GM19035 (cell line): ENCODE results near the gene ZNF580.

ENCODE experiments used
- ATAC-seq: cut with Tn5 transposase; IDR thresholded peaks from one replicate; pipeline ENCODE4 v1.9.1; 2021; ENCODE audit not compliant: unreplicated experiment

ZNF580 gene

DNA sequence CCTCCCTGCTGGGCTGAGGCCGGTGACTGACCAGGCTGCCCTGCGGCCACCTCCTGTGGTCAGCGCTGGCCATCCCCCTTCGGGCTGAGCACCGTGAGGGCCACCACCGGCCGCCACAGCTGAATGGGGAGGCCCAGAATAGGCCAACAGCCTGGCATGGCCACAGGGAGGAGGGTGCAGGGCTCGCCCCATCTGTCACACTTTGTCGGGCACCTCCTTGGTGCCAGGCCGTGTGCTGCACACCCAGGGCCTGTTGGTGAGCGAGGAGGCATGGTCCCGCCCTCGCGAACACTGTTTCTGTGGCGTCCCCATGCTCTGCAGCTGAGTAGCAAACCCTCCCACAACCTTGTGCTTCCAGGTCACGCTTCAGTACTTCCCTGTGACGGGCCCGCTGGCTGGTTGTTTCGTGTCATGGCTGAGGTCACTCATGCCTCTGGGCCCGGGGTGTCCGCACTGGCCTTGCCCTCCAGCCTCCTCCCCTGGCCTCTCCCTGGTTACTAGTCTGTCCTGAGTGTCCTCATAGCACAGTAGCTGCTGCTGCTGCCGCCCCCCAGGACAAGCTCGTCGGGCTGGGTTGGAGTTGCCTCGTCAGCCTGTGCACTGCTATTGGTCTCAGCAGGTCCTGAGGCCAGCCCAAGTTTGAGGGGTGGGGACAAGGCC, 49.4 kb downstream of the ZNF580 start:
- ATAC-seq, result no peak

DNA sequence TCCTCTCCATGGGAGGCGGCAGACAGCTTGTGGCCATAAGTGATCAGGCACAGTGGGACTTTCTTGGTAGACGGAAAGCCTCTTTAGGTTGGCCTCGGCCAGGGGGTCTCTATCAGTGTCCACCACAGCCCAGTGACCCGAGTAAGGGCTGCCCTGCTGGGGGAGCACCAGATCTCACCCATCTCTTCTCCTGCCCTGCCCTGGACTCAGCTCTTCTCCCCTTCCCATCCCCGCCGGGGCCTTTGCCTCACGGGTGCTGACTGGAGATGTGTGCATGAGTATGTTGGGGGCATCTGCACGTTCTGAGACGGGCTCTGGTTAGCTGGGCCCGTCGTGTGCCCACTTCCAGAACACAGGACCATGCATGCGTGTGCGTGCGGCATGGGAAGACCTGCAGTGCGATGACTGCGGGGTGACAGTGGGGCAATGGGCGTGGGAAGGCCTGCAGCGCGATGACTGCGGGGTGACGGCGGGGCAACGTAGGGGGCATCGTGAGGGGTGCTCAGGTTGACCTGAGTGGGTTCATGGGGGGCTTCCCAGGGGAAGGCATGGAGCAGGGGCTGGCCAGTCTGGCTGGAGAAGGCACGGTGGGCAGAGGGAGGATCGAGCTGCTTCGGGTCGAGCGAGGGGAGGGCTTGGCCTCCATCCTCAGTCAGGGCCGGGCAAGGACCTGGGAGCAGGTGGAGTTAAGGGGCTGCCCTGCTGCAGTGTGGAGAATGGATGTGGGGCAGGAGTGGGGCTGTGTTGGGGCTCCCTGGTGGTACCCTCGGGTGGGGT, 50.2 kb downstream of the ZNF580 start:
- no peak for ATAC-seq

- no peak for ATAC-seq
These were observed 51.0 kb downstream of the ZNF580 start for GRCh38 chr19:55691561-55692481.

DNA sequence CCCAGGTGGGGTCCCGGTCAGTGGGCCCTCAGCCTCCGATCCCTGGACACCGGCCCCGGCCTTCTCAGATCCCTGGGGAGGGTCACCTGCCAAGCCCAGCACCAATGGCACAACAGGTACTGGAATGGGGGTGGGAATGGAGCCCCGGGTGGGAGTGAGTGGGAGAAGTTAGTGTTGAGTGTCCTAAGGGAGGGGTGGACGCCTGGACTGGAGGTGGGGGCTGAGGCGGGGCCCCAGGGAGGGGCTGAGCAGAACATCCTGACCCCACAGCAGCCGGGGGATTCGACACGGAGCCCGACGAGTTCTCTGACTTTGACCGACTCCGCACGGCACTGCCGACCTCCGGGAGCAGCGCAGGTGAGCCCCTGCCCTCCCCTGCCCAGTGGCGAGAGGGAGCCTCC, 51.9 kb downstream of the ZNF580 start:
- no peak for ATAC-seq
